ENCODE measurements around the gene SHC4. TPM values are rescaled to one million over a fixed set of nuclear protein-coding genes. Genes with fewer than 3 reads are reported as not detected.

Gene SHC4
- polyA plus RNA-seq, 1 of the 3 experiments (the other 2 are of a cell fraction) = 1.6 TPM

- TF ChIP-seq MXI1 (IDR thresholded peaks at IDR 0.05; ENCODE audit: low read depth, low read length) = no peak
- peak; percentile 84 for TF ChIP-seq MAX (IDR thresholded peaks at IDR 0.05; ENCODE audit: low read depth)
- TF ChIP-seq USF1 (IDR thresholded peaks at IDR 0.05; ENCODE audit: borderline replicate concordance, low read depth) = peak; percentile 49; the same call in 1 of the 2 replicates
- peak; percentile 42; the same call in 1 of the 2 replicates for TF ChIP-seq POLR2AphosphoS5 (IDR thresholded peaks at IDR 0.05; ENCODE audit: low read depth, low read length)
- 0 out of 2 replicates have a peak, but pooled peaks have one; percentile 48 for TF ChIP-seq ZBTB33 (IDR thresholded peaks at IDR 0.05; ENCODE audit: borderline replicate concordance, low read depth)
- no peak for TF ChIP-seq RFX5 (IDR thresholded peaks at IDR 0.05; ENCODE audit: low read length)
- no peak for TF ChIP-seq MEF2A (IDR thresholded peaks at IDR 0.05; ENCODE audit: borderline replicate concordance, low read depth)
- TF ChIP-seq GATA2 (CRISPR knock-in tag; IDR thresholded peaks at IDR 0.05) = no peak
- 0 out of 2 replicates have a peak, but pooled peaks have one; percentile 26 for TF ChIP-seq RXRA (IDR thresholded peaks at IDR 0.05; ENCODE audit: borderline replicate concordance, low read depth)
- no peak for TF ChIP-seq IRF3 (IDR thresholded peaks at IDR 0.05; ENCODE audit: low read depth, low read length)
- peak in 1 of 2 experiments; percentile 79; a peak in 2 of 4 replicates for TF ChIP-seq EP300 (IDR thresholded peaks at IDR 0.05; ENCODE audit: borderline replicate concordance in 1 of 2, low read depth in 1 of 2, low read length in 1 of 2)
- TF ChIP-seq ELF1 (IDR thresholded peaks at IDR 0.05) = no peak
- no peak for TF ChIP-seq SMC3 (IDR thresholded peaks at IDR 0.05; ENCODE audit: low read depth, low read length)
- TF ChIP-seq CTCF (IDR thresholded peaks at IDR 0.05) = no peak
- TF ChIP-seq GABPA (IDR thresholded peaks at IDR 0.05; ENCODE audit: low read depth) = no peak
- TF ChIP-seq JUND (IDR thresholded peaks at IDR 0.05) = peak; percentile 86
- TF ChIP-seq TCF12 (IDR thresholded peaks at IDR 0.05) = peak; percentile 87
- TF ChIP-seq NFIC (IDR thresholded peaks at IDR 0.05; ENCODE audit: borderline replicate concordance) = no peak; the same call in 1 of the 2 replicates
- TF ChIP-seq TAF1 (IDR thresholded peaks at IDR 0.05; ENCODE audit: borderline replicate concordance, low read depth, low read length) = no peak
- TF ChIP-seq PBX3 (IDR thresholded peaks at IDR 0.05) = peak; percentile 78
- peak; percentile 95 for TF ChIP-seq FOSL2 (IDR thresholded peaks at IDR 0.05; ENCODE audit: borderline replicate concordance, low read depth)
- Histone ChIP-seq H3K9me2 (no peaks in the 10 kb centered on the region), H3K27me3 (ENCODE audit: insufficient read depth) (no peaks in the 10 kb centered on the region), H3K79me2 (ENCODE audit: insufficient read depth) (no peaks in the 10 kb centered on the region), H3K4me2 (peak overlapping the region; percentile 53), H3K4me1 (ENCODE audit: control insufficient read depth in 1 of 2, insufficient read depth in 2 of 2, low read depth in 1 of 2, low read length in 1 of 2) (peaks cover 0 to 50% of the 10 kb centered on the region in 2 experiments; a peak in 2 of 4 replicates), H3K27ac (ENCODE audit: low read depth in 2 of 2, low read length in 1 of 2) (peak overlapping the region in 1 of 2 experiments; percentile 96; a peak in 2 of 4 replicates), H2AFZ (ENCODE audit: low read depth) (no peak overlapping the region), H3K36me3 (replicated peaks in 1 of 2; ENCODE audit: control insufficient read depth in 1 of 2, insufficient read depth in 2 of 2, low read length in 1 of 2) (no peaks in the 10 kb centered on the region), H3F3A (replicated peaks; ENCODE audit: insufficient read depth) (peaks cover 37% of the 10 kb centered on the region), H3K4me3 (ENCODE audit: low read depth in 2 of 2, low read length in 1 of 2) (no peak overlapping the region), H3K9me3 (no peaks in the 10 kb centered on the region), H4K20me1 (ENCODE audit: insufficient read depth) (no peaks in the 10 kb centered on the region), H3K9ac (peak overlapping the region; percentile 55; the same call in 1 of the 2 replicates)
- DNase-seq = no peak
- CTCF ChIA-PET = interaction anchor here (1.1 to 1.5 kb wide), 2 partner anchors 35 to 79 kb away, joined by 3 read pairs; no protein-coding TSS in a partner anchor
- WGBS (ENCODE audit: low lambda C conversion rate) = 50% methylated on average over 6 of the region's 6 CpGs
- POLR2A ChIA-PET = no interaction called here
Observed at GRCh38 chr15:48940508-48940907, 23.2 kb downstream of the SHC4 start.
